ENCODE measurements around the gene BCAP29. TPM values are rescaled to one million over a fixed set of nuclear protein-coding genes. Genes with fewer than 3 reads are reported as not detected.

BCAP29 gene
- total RNA-seq, 1 donor from 2014 or later = 34.9 TPM

DNA sequence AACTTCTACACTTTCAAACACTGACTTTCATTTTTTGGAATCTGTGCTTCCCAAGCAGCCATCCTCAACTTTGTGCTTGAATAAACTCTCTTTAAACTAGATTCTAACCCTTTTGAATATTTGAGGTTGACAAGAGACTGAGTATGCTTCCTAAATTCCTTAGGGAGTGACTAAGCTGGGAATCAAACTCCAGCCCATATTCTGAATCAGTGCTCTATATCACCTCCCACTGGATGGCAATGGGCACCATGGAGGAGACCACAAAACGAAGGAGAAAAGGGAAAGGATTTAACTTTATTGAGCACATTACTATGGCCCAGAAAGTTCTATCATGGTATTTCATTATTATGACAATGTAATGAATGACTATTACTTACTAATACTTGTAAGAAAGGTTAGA, 63.4 kb downstream of the BCAP29 start:
- Mint-ChIP-seq H3K27me3 (peaks cover 32% of the 10 kb centered on the region), H3K4me3 (ENCODE audit: low read depth) (no peak overlapping the region), H3K27ac (no peak overlapping the region), H3K36me3 (ENCODE audit: insufficient read depth) (no peaks in the 10 kb centered on the region), H3K4me1 (ENCODE audit: low read depth) (no peaks in the 10 kb centered on the region), H3K9me3 (ENCODE audit: low read depth) (peaks cover 3% of the 10 kb centered on the region)
- TF ChIP-seq, protein P1, sequence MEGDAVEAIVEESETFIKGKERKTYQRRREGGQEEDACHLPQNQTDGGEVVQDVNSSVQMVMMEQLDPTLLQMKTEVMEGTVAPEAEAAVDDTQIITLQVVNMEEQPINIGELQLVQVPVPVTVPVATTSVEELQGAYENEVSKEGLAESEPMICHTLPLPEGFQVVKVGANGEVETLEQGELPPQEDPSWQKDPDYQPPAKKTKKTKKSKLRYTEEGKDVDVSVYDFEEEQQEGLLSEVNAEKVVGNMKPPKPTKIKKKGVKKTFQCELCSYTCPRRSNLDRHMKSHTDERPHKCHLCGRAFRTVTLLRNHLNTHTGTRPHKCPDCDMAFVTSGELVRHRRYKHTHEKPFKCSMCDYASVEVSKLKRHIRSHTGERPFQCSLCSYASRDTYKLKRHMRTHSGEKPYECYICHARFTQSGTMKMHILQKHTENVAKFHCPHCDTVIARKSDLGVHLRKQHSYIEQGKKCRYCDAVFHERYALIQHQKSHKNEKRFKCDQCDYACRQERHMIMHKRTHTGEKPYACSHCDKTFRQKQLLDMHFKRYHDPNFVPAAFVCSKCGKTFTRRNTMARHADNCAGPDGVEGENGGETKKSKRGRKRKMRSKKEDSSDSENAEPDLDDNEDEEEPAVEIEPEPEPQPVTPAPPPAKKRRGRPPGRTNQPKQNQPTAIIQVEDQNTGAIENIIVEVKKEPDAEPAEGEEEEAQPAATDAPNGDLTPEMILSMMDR (IDR thresholded peaks at IDR 0.05; ENCODE audit: unreplicated experiment) = no peak
- no peak for DNase-seq (ENCODE audit: low spot score, unreplicated experiment)

- Mint-ChIP-seq H3K4me3 (ENCODE audit: low read depth) (no peak overlapping the region), H3K27me3 (peaks cover 32% of the 10 kb centered on the region), H3K9me3 (ENCODE audit: low read depth) (peaks cover 3% of the 10 kb centered on the region), H3K4me1 (ENCODE audit: low read depth) (no peaks in the 10 kb centered on the region), H3K27ac (no peak overlapping the region), H3K36me3 (ENCODE audit: insufficient read depth) (no peaks in the 10 kb centered on the region)
- no peak for DNase-seq (ENCODE audit: low spot score, unreplicated experiment)
- TF ChIP-seq, protein P1 (IDR thresholded peaks at IDR 0.05; ENCODE audit: unreplicated experiment) = no peak
Measured at GRCh38 chr7:107643938-107644308, 63.9 kb downstream of the BCAP29 start.

GRCh38 chr7:107644309-107644974, 64.4 kb downstream of the BCAP29 start:
- no peak overlapping the region for H3K4me3 Mint-ChIP-seq (ENCODE audit: low read depth)
- no peaks in the 10 kb centered on the region for H3K36me3 Mint-ChIP-seq (ENCODE audit: insufficient read depth)
- no peaks in the 10 kb centered on the region for H3K4me1 Mint-ChIP-seq (ENCODE audit: low read depth)
- TF ChIP-seq, protein P1 (IDR thresholded peaks at IDR 0.05; ENCODE audit: unreplicated experiment) = no peak
- no peak for DNase-seq (ENCODE audit: low spot score, unreplicated experiment)
- peaks cover 32% of the 10 kb centered on the region for H3K27me3 Mint-ChIP-seq
- H3K9me3 Mint-ChIP-seq (ENCODE audit: low read depth) = peaks cover 5% of the 10 kb centered on the region
- H3K27ac Mint-ChIP-seq = no peak overlapping the region

DNA sequence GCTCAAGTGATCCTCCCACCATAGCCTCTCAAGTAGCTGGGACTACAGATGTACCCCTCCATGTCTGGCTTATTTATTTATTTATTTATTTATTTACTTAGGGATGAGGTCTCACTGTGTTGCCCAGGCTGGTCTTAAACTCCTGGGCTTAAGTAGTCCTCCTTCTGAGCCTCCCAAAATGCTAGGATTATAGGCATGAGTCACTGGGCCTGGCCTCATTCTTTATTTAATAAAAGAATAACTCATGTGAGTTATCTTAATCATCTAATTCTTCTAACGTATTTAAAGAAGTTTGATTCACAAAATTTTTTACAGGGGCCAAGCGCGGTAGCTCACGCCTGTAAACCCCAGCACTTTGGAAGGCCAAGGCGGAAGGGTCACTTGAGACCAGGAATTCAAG, 72.6 kb downstream of the BCAP29 start:
- Mint-ChIP-seq H3K9me3 (ENCODE audit: low read depth) (peaks cover 4% of the 10 kb centered on the region), H3K27me3 (peaks cover 21% of the 10 kb centered on the region), H3K4me3 (ENCODE audit: low read depth) (no peak overlapping the region), H3K27ac (no peak overlapping the region), H3K4me1 (ENCODE audit: low read depth) (no peaks in the 10 kb centered on the region), H3K36me3 (ENCODE audit: insufficient read depth) (no peaks in the 10 kb centered on the region)
- no peak for DNase-seq (ENCODE audit: low spot score, unreplicated experiment)
- TF ChIP-seq, protein P1 (IDR thresholded peaks at IDR 0.05; ENCODE audit: unreplicated experiment) = no peak

- Mint-ChIP-seq H3K9me3 (ENCODE audit: low read depth) (no peaks in the 10 kb centered on the region), H3K27me3 (peaks cover 67% of the 10 kb centered on the region)
Measured at GRCh38 chr7:107658467-107658866, 78.4 kb downstream of the BCAP29 start.

More at GRCh38 chr7:107658467-107658866, 78.4 kb downstream of the BCAP29 start:
- TF ChIP-seq, protein P1 (IDR thresholded peaks at IDR 0.05; ENCODE audit: unreplicated experiment) = no peak
- H3K27ac Mint-ChIP-seq = no peak overlapping the region
- no peak overlapping the region for H3K4me3 Mint-ChIP-seq (ENCODE audit: low read depth)
- no peak for DNase-seq (ENCODE audit: low spot score, unreplicated experiment)
- no peaks in the 10 kb centered on the region for H3K36me3 Mint-ChIP-seq (ENCODE audit: insufficient read depth)
- peaks cover 8% of the 10 kb centered on the region for H3K4me1 Mint-ChIP-seq (ENCODE audit: low read depth)

Data from progenitor cell of endocrine pancreas (in vitro differentiated cells).